T-helper 2 cell treated with Interferon-gamma antibody and Interleukin-4, amounts not matched to agents 5 μg/mL and 100 μg/mL, for 36 hours (primary cell): ENCODE measurements around the gene ERGIC1.

Experiments
- DNase-seq: peaks from one replicate; pipeline ENCODE4 v3.0.0; 2021; ENCODE audit warnings: low spot score
- H3K27ac Mint-ChIP-seq: one replicate; pipeline ENCODE4 v1.8.0; 2021; ENCODE audit warnings: mild to moderate bottlenecking, mixed read lengths
- H3K27me3 Mint-ChIP-seq: one replicate; pipeline ENCODE4 v1.8.0; 2021; ENCODE audit warnings: low read depth, mixed read lengths
- H3K36me3 Mint-ChIP-seq: one replicate; pipeline ENCODE4 v1.8.0; 2021; ENCODE audit warnings: low read depth, mixed read lengths
- H3K4me1 Mint-ChIP-seq: one replicate; pipeline ENCODE4 v1.8.0; 2021; ENCODE audit warnings: low read depth, mixed read lengths
- H3K4me3 Mint-ChIP-seq: one replicate; pipeline ENCODE4 v1.8.0; 2022; ENCODE audit warnings: mild to moderate bottlenecking, moderate library complexity, mixed read lengths
- H3K9me3 Mint-ChIP-seq: one replicate; pipeline ENCODE4 v1.8.0; 2021; ENCODE audit warnings: mixed read lengths

ERGIC1 gene

DNA sequence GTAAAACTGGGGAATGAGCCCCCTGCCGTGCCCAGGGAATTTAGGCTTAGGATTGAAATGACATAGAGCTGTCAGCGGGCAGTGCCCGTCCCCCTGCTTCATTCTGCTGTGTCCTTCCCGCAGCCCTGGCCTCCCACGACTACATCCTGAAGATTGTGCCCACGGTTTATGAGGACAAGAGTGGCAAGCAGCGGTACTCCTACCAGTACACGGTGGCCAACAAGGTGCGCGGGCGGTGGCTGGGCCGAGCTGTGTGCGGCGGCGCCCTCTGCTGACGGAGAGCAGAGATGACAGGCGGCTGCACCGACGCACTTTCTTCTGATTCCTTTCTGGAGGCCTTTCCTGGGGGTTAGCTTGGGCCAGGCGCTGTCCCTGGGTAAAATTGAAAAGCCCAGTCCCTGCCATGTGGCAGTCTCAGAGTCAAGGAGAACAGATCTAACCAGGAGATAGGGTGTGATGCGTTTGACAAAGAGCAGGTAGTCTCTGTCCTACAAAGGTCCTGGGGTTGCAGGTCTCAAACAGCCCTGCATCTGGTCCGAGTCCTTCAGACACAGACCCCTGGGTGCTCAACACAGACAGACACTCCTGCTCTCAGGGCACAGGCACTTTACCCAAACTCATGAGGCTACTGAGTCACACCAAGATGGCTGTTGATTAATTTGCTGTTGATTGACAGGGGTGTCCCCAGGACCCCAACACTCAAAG, 98.4 kb downstream of the ERGIC1 start:
- Mint-ChIP-seq H3K27me3 (no peaks in the 10 kb centered on the region), H3K27ac (no peak overlapping the region), H3K36me3 (peaks cover 3% of the 10 kb centered on the region), H3K9me3 (no peaks in the 10 kb centered on the region), H3K4me1 (no peaks in the 10 kb centered on the region), H3K4me3 (no peak overlapping the region)
- DNase-seq, result peak; percentile 53

DNA sequence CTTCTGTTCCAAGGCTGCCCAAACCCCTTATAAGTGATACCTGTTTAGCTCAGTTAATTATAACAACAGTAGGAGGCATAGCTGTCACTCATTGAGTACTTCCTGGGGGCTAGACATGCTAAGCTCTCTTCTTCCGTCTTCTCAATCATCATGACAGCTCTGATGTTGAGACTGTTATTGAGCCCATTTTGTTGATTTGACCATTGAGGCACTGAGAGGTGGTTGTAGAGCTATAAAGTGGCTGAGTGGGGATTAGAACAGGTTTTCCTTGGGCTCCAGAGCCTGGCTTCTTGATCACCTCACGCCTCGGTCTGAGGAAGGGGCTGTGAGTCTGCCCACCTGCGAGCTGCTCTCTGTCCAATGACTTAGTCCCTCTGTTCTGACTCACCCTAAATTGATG, 99.2 kb downstream of the ERGIC1 start:
- Mint-ChIP-seq H3K36me3 (peaks cover 3% of the 10 kb centered on the region), H3K4me3 (no peak overlapping the region), H3K27me3 (no peaks in the 10 kb centered on the region), H3K27ac (no peak overlapping the region), H3K4me1 (no peaks in the 10 kb centered on the region), H3K9me3 (no peaks in the 10 kb centered on the region)
- no peak for DNase-seq

DNA sequence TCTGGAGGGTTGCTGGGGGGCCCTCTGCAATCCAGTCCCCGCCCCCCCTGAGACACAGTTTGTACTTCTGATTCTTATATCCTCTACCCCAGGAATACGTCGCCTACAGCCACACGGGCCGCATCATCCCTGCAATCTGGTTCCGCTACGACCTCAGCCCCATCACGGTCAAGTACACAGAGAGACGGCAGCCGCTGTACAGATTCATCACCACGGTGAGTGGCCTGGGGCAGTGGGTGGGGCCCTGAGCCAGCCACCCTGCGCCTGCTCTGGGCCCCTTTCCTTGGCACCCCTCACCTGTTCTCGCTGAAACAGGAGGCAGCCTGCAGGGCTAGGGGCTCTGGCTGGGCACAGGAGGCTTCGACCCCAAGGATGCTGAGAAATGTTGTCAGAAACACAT, 101.0 kb downstream of the ERGIC1 start:
- H3K36me3 Mint-ChIP-seq, result peaks cover 3% of the 10 kb centered on the region
- no peaks in the 10 kb centered on the region for H3K27me3 Mint-ChIP-seq
- no peaks in the 10 kb centered on the region for H3K4me1 Mint-ChIP-seq
- H3K27ac Mint-ChIP-seq, result no peak overlapping the region
- H3K9me3 Mint-ChIP-seq, result no peaks in the 10 kb centered on the region
- no peak for DNase-seq
- H3K4me3 Mint-ChIP-seq, result no peak overlapping the region

DNA sequence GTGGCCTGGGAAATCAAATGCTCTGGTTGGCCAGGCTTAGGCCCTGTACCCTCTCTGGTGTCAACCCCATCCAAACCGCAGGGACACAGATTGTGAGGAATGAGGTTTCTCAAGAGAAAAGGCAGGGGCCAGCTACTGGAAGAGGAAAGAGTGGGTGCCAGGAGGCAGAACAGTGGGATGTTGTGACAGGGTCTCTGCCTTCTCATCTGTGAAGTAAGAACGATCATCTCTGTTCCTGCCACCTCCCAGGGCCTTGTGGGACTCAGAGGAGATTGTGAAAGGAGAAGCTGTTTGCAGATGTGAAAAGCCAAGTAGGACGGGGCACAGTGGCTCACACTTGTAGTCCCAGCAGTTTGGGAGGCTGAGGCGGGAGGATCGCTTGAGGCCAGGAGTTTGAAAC, 102.3 kb downstream of the ERGIC1 start:
- no peak overlapping the region for H3K27ac Mint-ChIP-seq
- H3K9me3 Mint-ChIP-seq, result no peaks in the 10 kb centered on the region
- H3K4me1 Mint-ChIP-seq, result no peaks in the 10 kb centered on the region
- no peak overlapping the region for H3K4me3 Mint-ChIP-seq
- peaks cover 3% of the 10 kb centered on the region for H3K36me3 Mint-ChIP-seq
- no peak for DNase-seq
- H3K27me3 Mint-ChIP-seq, result no peaks in the 10 kb centered on the region

DNA sequence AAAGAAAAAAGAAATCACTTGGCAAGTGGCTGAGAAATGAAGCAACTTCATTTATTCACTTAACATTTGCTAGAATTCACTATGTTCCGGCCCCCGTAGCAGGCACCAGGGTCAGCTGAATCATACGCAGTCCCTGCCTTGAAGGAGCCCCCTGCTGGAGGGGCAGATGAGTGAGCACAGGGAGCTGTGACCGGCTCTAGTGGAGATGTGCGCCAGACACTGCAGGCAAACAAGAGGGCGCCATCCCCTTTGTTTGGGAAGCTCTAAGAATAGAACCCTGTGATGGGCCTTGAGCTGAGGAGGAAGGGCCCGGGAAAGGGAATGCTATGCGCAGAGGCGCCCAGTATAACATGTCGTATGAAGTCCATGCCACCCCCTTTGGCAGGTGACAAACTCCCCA, 105.0 kb downstream of the ERGIC1 start:
- H3K27me3 Mint-ChIP-seq, result no peaks in the 10 kb centered on the region
- no peak for DNase-seq
- H3K27ac Mint-ChIP-seq, result no peak overlapping the region
- peaks cover 3% of the 10 kb centered on the region for H3K36me3 Mint-ChIP-seq
- H3K9me3 Mint-ChIP-seq, result no peaks in the 10 kb centered on the region
- H3K4me1 Mint-ChIP-seq, result no peaks in the 10 kb centered on the region
- H3K4me3 Mint-ChIP-seq, result no peak overlapping the region

DNA sequence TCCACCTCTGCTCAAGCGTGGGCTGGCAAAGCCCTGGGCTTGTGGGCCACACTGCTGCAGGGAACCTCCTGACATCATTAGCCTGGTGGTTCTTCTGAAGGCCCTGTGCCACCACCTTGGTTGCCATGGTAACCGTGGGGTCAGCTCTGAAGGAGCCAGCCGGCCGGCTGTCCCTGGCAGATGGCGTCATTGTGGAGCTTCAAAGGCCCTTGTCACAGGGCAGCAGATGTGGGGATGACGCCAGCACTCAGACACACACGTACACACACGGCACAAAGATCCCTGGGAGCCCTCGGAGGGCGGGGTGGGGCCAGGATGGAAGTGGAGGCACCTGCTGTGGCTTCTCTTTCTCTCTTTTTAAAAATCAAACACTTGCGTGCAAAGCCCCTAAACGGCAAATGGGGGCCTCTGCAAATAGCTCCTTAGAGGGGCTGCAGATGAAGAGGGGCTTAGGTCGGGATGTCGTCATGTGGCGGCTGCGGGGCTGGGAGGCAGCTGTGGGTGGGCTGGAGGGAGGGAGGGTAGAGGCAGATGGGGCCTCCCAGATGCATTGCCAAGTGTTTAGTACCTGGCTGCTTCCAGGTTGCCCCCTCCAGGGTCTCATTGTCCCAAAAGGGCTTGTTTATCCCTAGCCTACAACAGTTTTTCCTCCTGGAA, 105.7 kb downstream of the ERGIC1 start:
- no peak overlapping the region for H3K27ac Mint-ChIP-seq
- H3K4me1 Mint-ChIP-seq, result no peaks in the 10 kb centered on the region
- DNase-seq, result no peak
- no peak overlapping the region for H3K4me3 Mint-ChIP-seq
- H3K27me3 Mint-ChIP-seq, result no peaks in the 10 kb centered on the region
- peaks cover 3% of the 10 kb centered on the region for H3K36me3 Mint-ChIP-seq
- no peaks in the 10 kb centered on the region for H3K9me3 Mint-ChIP-seq

DNA sequence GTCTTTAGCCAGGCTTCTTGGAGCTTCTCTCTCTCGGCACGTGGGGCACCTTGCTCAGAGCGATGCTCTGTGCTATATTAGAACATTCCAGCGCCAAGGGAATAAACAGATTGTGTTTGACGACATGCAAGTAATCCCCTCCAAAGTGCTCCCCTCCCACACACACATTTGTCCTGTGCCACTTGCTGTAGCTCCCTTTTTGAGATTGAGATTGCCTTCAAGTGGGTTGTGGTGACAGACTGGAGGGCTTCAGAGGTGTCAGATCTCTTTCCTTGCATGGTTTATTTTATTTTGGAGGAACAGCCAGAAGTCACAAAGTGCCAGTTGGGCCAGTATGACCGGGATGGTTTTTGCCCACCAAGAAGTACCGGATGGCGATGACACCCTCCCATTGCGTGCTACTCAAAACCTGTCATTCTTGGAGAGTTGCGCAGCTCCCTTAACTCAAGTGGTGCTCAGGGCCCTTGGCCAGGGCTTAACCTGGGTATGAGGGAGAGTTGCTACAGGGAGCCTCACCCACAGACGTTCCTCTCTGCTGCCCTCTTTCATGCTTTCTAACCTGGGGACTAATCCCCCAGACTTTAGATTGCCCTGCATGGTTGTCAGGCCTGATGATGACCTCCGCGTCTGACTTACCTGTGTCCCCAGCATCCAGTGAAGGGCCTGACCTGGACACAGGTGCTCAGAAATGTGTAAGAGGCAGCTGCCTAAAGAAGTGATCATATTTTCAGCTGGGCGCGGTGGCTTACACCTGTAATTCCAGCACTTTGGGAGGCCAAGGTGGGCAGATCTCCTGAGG, 106.4 kb downstream of the ERGIC1 start:
- Mint-ChIP-seq H3K27me3 (no peaks in the 10 kb centered on the region), H3K27ac (no peak overlapping the region), H3K4me3 (no peak overlapping the region), H3K9me3 (no peaks in the 10 kb centered on the region), H3K36me3 (peaks cover 3% of the 10 kb centered on the region), H3K4me1 (no peaks in the 10 kb centered on the region)
- no peak for DNase-seq

DNA sequence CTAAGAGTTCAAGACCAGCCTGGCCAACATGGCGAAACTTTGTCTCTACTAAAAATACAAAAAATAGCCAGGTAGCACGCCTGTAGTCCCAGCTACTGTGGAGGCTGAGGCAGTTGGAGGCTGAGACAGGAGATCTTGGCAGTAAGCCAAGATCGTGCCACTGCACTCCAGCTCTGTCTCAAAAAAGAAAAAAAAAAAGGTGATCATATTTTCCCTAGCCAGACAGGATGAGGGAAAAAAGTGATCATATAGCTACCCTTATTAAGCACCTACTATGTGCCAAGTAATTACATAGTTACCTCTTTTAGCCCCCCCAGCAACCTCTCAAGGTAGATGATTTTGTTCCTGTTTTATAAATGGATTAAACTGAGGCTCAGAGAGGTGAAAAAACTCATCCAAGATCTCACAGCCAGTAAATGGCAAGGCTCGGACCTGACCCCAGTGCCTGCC, 107.0 kb downstream of the ERGIC1 start:
- Mint-ChIP-seq H3K36me3 (peaks cover 3% of the 10 kb centered on the region), H3K4me1 (no peaks in the 10 kb centered on the region), H3K27me3 (no peaks in the 10 kb centered on the region), H3K4me3 (no peak overlapping the region), H3K27ac (no peak overlapping the region), H3K9me3 (no peaks in the 10 kb centered on the region)
- no peak for DNase-seq

DNA sequence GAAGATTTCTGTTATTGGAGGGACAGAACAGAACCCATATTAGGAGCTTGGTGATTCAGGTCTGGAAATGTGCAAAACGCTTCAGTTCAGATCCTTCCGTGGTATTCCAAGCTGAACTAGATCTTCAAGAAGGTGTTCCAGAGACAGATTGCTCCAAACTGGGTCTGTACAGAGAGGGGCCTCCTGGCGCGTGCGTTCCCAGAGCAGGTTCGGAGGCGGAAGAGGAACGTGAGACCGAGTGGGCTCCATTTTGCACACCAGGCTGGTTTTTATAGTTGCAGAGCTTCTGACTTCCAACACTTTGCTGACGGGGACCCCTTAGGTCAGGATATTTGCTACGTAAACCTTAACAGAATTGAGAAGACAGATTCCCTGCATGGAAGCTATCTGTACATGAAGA, 108.5 kb downstream of the ERGIC1 start:
- H3K27ac Mint-ChIP-seq, result no peak overlapping the region
- H3K9me3 Mint-ChIP-seq, result no peaks in the 10 kb centered on the region
- no peak for DNase-seq
- H3K36me3 Mint-ChIP-seq, result no peaks in the 10 kb centered on the region
- H3K27me3 Mint-ChIP-seq, result no peaks in the 10 kb centered on the region
- no peaks in the 10 kb centered on the region for H3K4me1 Mint-ChIP-seq
- no peak overlapping the region for H3K4me3 Mint-ChIP-seq

DNA sequence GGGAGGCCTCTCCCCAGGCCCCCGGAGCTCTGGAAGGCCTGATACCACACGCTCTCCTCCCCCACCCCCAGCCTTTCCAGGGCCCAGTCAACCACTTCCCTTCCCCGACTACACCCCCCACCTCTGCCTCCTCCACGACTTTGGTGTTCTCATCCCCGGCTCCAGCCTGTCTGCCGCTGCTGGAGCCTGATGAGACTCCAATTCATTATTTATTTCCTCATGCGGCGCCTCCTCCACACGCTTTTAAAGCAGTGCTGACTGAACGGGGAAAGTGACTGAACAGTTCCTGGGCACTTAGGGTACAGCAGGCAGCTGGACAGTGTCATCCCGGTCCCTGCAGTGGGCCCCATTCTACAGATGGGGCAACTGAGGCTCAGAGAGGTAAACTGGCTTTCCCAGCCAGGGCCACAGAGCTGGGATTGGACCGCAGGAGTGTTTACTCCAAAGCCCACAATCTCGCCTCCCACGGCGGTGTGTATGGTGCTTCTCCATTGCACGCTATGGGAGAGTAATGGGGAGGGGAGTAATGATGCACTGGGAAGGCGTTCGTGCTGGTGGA, 109.3 kb downstream of the ERGIC1 start:
- no peaks in the 10 kb centered on the region for H3K4me1 Mint-ChIP-seq
- no peaks in the 10 kb centered on the region for H3K9me3 Mint-ChIP-seq
- no peaks in the 10 kb centered on the region for H3K36me3 Mint-ChIP-seq
- H3K27ac Mint-ChIP-seq, result no peak overlapping the region
- no peaks in the 10 kb centered on the region for H3K27me3 Mint-ChIP-seq
- H3K4me3 Mint-ChIP-seq, result no peak overlapping the region
- DNase-seq, result no peak

DNA sequence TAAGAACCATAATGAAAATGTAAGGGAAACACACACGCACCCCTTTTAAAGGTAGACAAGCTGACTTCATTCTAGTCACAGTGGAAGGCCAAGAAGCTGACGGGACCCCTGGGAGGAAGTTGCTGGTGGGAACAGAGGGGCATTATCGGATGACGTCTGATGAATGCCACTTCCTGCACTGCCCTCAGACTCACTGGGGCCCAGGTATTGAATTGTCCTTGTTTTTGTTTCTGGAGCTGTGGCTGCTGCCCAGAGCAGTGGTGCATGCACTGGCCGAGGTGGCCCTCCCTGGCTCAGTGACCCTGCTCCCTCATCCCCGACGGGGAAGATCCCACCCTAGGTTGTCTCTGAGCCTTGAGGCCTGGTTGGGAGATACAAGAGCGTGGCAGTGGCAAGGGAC, 109.9 kb downstream of the ERGIC1 start:
- no peaks in the 10 kb centered on the region for H3K9me3 Mint-ChIP-seq
- no peaks in the 10 kb centered on the region for H3K36me3 Mint-ChIP-seq
- H3K27me3 Mint-ChIP-seq, result no peaks in the 10 kb centered on the region
- no peak for DNase-seq
- no peak overlapping the region for H3K4me3 Mint-ChIP-seq
- no peaks in the 10 kb centered on the region for H3K4me1 Mint-ChIP-seq
- no peak overlapping the region for H3K27ac Mint-ChIP-seq

DNA sequence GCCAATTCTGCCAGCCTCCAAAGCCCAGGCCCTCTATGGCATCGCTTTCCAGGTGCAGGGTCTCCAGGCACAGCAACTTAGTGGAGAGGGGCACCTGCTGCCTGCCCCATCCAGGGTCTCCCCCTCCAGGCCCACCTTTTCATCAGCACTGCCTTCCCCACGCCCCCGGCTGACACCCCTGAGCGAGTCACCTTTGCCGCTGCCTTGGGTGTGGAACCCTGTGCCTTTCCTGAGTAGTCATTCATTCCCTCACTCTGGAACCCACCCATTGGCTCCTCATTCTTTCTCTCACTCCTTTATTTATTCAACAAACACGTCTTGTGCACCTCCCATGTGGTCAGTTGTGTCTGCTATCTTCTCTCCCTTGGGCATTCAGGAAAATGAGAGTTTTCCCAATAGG, 110.7 kb downstream of the ERGIC1 start:
- DNase-seq, result no peak
- Mint-ChIP-seq H3K9me3 (no peaks in the 10 kb centered on the region), H3K27me3 (no peaks in the 10 kb centered on the region), H3K4me1 (no peaks in the 10 kb centered on the region), H3K4me3 (no peak overlapping the region), H3K27ac (no peak overlapping the region), H3K36me3 (no peaks in the 10 kb centered on the region)

DNA sequence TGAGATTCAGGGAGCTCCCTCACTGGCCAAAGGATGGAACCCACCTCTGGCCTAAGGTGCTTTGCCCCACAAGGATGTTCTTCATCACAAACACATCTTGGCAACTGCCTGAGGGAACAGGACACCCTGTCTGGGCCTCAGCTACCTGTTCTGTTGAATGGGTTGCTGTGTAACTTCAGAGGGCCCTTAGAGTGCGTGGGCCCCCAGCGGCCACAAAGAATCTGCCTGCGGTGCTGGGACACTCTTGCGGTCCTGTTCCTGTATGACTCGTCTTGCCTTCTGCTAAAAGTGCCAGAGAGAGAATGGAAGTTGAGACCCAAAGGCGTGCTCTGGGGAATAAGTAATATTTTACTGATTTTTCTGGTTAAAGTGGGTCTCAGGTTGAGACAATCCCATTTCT, 111.1 kb downstream of the ERGIC1 start:
- H3K27me3 Mint-ChIP-seq, result no peaks in the 10 kb centered on the region
- no peaks in the 10 kb centered on the region for H3K4me1 Mint-ChIP-seq
- H3K36me3 Mint-ChIP-seq, result no peaks in the 10 kb centered on the region
- H3K27ac Mint-ChIP-seq, result no peak overlapping the region
- no peaks in the 10 kb centered on the region for H3K9me3 Mint-ChIP-seq
- no peak overlapping the region for H3K4me3 Mint-ChIP-seq
- DNase-seq, result no peak

DNA sequence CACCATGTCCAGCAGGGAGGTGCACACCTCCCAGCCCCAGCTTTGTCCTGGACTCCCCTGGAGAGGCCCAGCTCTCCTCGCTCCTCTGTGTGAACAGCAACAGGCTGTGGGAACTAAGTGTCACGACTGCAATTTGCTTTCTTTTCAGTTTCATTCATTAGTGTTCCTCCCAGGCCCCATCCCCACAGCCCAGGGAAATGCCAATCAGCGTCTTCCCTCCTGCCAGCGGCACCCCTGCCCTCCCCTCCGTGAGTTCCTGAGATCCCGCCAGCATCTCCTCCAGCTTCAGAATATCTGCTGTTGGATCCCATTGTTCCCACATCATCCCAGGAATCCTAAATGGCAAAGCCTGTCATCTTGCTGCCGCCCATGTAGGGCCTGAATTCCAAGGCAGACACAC, 112.1 kb downstream of the ERGIC1 start:
- no peak for DNase-seq
- H3K27ac Mint-ChIP-seq, result no peak overlapping the region

More for the DNA sequence above, 112.1 kb downstream of the ERGIC1 start:
- Mint-ChIP-seq H3K4me3 (no peak overlapping the region), H3K4me1 (no peaks in the 10 kb centered on the region), H3K36me3 (no peaks in the 10 kb centered on the region), H3K27me3 (no peaks in the 10 kb centered on the region), H3K9me3 (no peaks in the 10 kb centered on the region)
